Stomach (tissue), 9 donors: ENCODE data around the gene TJP2. TPM values are rescaled to one million over a fixed set of nuclear protein-coding genes. Genes with fewer than 3 reads are reported as not detected.

Experiments
- DNase-seq, 2 donors: peaks; one replicate each; pipeline versions ENCODE4 v3.0.0 to v3.0.0-alpha.2; 2013 to 2019
- H3K27ac ChIP-seq, 5 donors: fragments of 200-600 bp in 4 of 5; sonication (generic) in 4 of 5; one replicate each; pipeline ENCODE4 v1.5.1; 2013 to 2019; ENCODE audit warnings: mild to moderate bottlenecking in 1 of 5, moderate library complexity in 1 of 5
- H3K27me3 ChIP-seq, 3 donors: fragments of 200-600 bp; sonication (generic); one replicate each; pipeline ENCODE4 v1.5.1; 2017 to 2019; ENCODE audit warnings: mixed run types in 1 of 3
- H3K36me3 ChIP-seq, 4 donors: fragments of 200-600 bp; sonication (generic); 1 replicate in 3 of 4; 2 replicates in 1 of 4; pipeline ENCODE4 v1.5.1; 2016 to 2019
- H3K4me1 ChIP-seq, 4 donors: fragments of 200-600 bp; sonication (generic); one replicate each; pipeline ENCODE4 v1.5.1; 2016 to 2019
- H3K4me3 ChIP-seq, 4 donors: fragments of 200-600 bp; sonication (generic) in 3 of 4; one replicate each; pipeline ENCODE4 v1.5.1; 2016 to 2019; ENCODE audit warnings: mild to moderate bottlenecking in 1 of 4
- H3K9me3 ChIP-seq, 4 donors: fragments of 200-600 bp; sonication (generic); one replicate each; pipeline ENCODE4 v1.5.1; 2016 to 2019
- CTCF ChIP-seq, 7 experiments: fragments of 450-650 bp in 4 of 7; fragments of 200-600 bp in 3 of 7; sonication (generic) in 3 of 7; IDR thresholded peaks; one replicate each; pipeline ENCODE4 v1.5.1; 2016 to 2019; ENCODE audit warnings: antibody characterized with exemption in 7 of 7, control low read depth in 2 of 7, mild to moderate bottlenecking in 1 of 7
- EP300 ChIP-seq: sonication (generic); formaldehyde crosslinking; IDR thresholded peaks from one replicate; pipeline ENCODE4 v1.6.1; 2017; ENCODE audit warnings: antibody characterized with exemption
- POLR2A ChIP-seq, 4 donors: fragments of 450-650 bp; IDR thresholded peaks; one replicate each; pipeline ENCODE4 v1.6.1; 2016; ENCODE audit warnings: antibody characterized with exemption in 4 of 4, control low read depth in 2 of 4, mild to moderate bottlenecking in 1 of 4, moderate library complexity in 1 of 4
- POLR2AphosphoS5 ChIP-seq, 3 donors: sonication (generic); formaldehyde crosslinking; IDR thresholded peaks; one replicate each; pipeline ENCODE4 v1.6.1; 2016; ENCODE audit warnings: antibody characterized with exemption in 3 of 3
- WGBS, 5 donors: extraction: QIAGEN DNeasy Blood & Tissue Kit in 3 of 5; methylation state at CpG; one replicate each; pipeline versions ENCODE4 v1.1.5 to v1.1.7; 2013 to 2018; 5-methylcytosine and 5-hydroxymethylcytosine counted together
- intact Hi-C: fragments of 100-400 bp; cut with DNase I; formaldehyde crosslinking; loops from one replicate; pipeline ENCODE4 v1.15.1; 2023; ENCODE audit warnings: low total_unique reads
- polyA plus RNA-seq, 3 donors: library from polyadenylated mRNA; stranded (reverse); fragments of 200-250 nt; gene quantifications; one replicate each; pipeline ENCODE4 v1.2.3, GENCODE V29; 2013
- total RNA-seq, 5 donors: library from RNA; depleted of rRNA; stranded (reverse); fragments of >200 nt; gene quantifications; one replicate each; pipeline versions ENCODE4 v1.1.0 to v1.2.3, GENCODE V29; 2014 to 2016
- donor health status: healthy with polysubstance abuse.
- donor health status: Bipolar disorder and iron deficiency.
- donor health status: healthy.

Gene TJP2
- total and polyA plus RNA-seq, 8 donors, result 28.6 to 371 (median 150) TPM

- TF ChIP-seq CTCF (IDR thresholded peaks at IDR 0.05), result no peak
- no peak for TF ChIP-seq POLR2A (IDR thresholded peaks at IDR 0.05)
- no peak for TF ChIP-seq POLR2AphosphoS5 (IDR thresholded peaks at IDR 0.05)
- TF ChIP-seq EP300, result no peak
- H3K4me1 ChIP-seq, result peaks cover 30 to 96% (median 68%) of the 10 kb centered on the region in 4 donors
- H3K9me3 ChIP-seq, result no peaks in the 10 kb centered on the region
- DNase-seq, result no peak
- intact Hi-C loops, result no loop called here
- H3K36me3 ChIP-seq, result peaks cover 0 to 6% (median 0%) of the 10 kb centered on the region in 4 donors
- peaks cover 0 to 4% (median 0%) of the 10 kb centered on the region in 3 donors for H3K27me3 ChIP-seq
- 33 to 50% (median 36%) methylated on average over 2 of the region's 2 CpGs for WGBS, 5 donors
- no peak overlapping the region for H3K4me3 ChIP-seq
- peak overlapping the region in 2 of 5 donors; percentile 54 to 76 for H3K27ac ChIP-seq
Measured at GRCh38 chr9:69179037-69179436, 5.0 kb downstream of the TJP2 start.

GRCh38 chr9:69180200-69180599 lies 6.1 kb downstream of the TJP2 start:
- no peaks in the 10 kb centered on the region for H3K27me3 ChIP-seq
- peak overlapping the region; percentile 50 to 77 (median 76) for H3K27ac ChIP-seq
- H3K9me3 ChIP-seq, result no peaks in the 10 kb centered on the region
- H3K4me3 ChIP-seq, result no peak overlapping the region
- H3K36me3 ChIP-seq, result peaks cover 0 to 6% (median 0%) of the 10 kb centered on the region in 4 donors
- peaks cover 18 to 96% (median 68%) of the 10 kb centered on the region in 4 donors for H3K4me1 ChIP-seq
- no peak for TF ChIP-seq EP300
- TF ChIP-seq POLR2A (IDR thresholded peaks at IDR 0.05), result no peak
- no peak for TF ChIP-seq POLR2AphosphoS5 (IDR thresholded peaks at IDR 0.05)
- TF ChIP-seq CTCF (IDR thresholded peaks at IDR 0.05), result no peak
- DNase-seq, result no peak
- intact Hi-C loops, result no loop called here
- 50 to 68% (median 64%) methylated on average over 3 of the region's 3 CpGs for WGBS, 5 donors

GRCh38 chr9:69180670-69181069 lies 6.6 kb downstream of the TJP2 start:
- intact Hi-C loops, result no loop called here
- TF ChIP-seq POLR2AphosphoS5 (IDR thresholded peaks at IDR 0.05) (peak in 1 of 3 donors; percentile 86), POLR2A (IDR thresholded peaks at IDR 0.05) (no peak), CTCF (IDR thresholded peaks at IDR 0.05) (no peak)
- Histone ChIP-seq H3K27me3 (no peaks in the 10 kb centered on the region), H3K27ac (peak overlapping the region; percentile 61 to 77 (median 76)), H3K4me1 (peaks cover 14 to 96% (median 68%) of the 10 kb centered on the region in 4 donors), H3K9me3 (no peaks in the 10 kb centered on the region), H3K36me3 (peaks cover 0 to 6% (median 0%) of the 10 kb centered on the region in 4 donors), H3K4me3 (no peak overlapping the region)
- WGBS, 5 donors, result 4 to 22% (median 10%) methylated on average over 2 of the region's 2 CpGs
- peak; percentile 54 to 82 for DNase-seq

GRCh38 chr9:69181908-69182353 lies 7.9 kb downstream of the TJP2 start:
- H3K27ac ChIP-seq, result peak overlapping the region in 4 of 5 donors; percentile 61 to 77 (median 76)
- TF ChIP-seq EP300 (peak; percentile 45), POLR2AphosphoS5 (IDR thresholded peaks at IDR 0.05) (peak; percentile 28 to 83 (median 29)), POLR2A (IDR thresholded peaks at IDR 0.05) (no peak), CTCF (IDR thresholded peaks at IDR 0.05) (no peak)
- no peaks in the 10 kb centered on the region for H3K27me3 ChIP-seq
- intact Hi-C loops, result no loop called here
- H3K9me3 ChIP-seq, result no peaks in the 10 kb centered on the region
- H3K4me3 ChIP-seq, result no peak overlapping the region
- DNase-seq, result peak in 1 of 2 donors; percentile 60
- peaks cover 0 to 6% (median 0%) of the 10 kb centered on the region in 4 donors for H3K36me3 ChIP-seq
- WGBS, 5 donors, result 44 to 64% (median 50%) methylated on average over 4 of the region's 4 CpGs
- H3K4me1 ChIP-seq, result peaks cover 27 to 96% (median 70%) of the 10 kb centered on the region in 4 donors
